HG02588 (cell line): ENCODE measurements around the gene SATB1.

ENCODE experiments used
- ATAC-seq: cut with Tn5 transposase; IDR thresholded peaks from one replicate; pipeline ENCODE4 v1.9.1; 2021; ENCODE audit warnings: mild to moderate bottlenecking, moderate library complexity; ENCODE audit not compliant: unreplicated experiment

The SATB1 gene

GRCh38 chr3:18402239-18402799 lies 22.8 kb downstream of the SATB1 start:
- ATAC-seq: no peak

GRCh38 chr3:18401300-18401961 lies 23.7 kb downstream of the SATB1 start:
- no peak for ATAC-seq

GRCh38 chr3:18398448-18398847 lies 26.7 kb downstream of the SATB1 start:
- ATAC-seq: no peak

- no peak for ATAC-seq
Measured at GRCh38 chr3:18396428-18396827, 28.7 kb downstream of the SATB1 start.

GRCh38 chr3:18394384-18394995 lies 30.6 kb downstream of the SATB1 start:
- no peak for ATAC-seq

GRCh38 chr3:18393906-18394305 lies 31.2 kb downstream of the SATB1 start:
- ATAC-seq: no peak

- ATAC-seq: no peak
Measured at GRCh38 chr3:18390024-18390660, 35.0 kb downstream of the SATB1 start.

GRCh38 chr3:18389108-18389733 lies 35.9 kb downstream of the SATB1 start:
- ATAC-seq: no peak

GRCh38 chr3:18386274-18386890 lies 38.8 kb downstream of the SATB1 start:
- ATAC-seq: no peak

GRCh38 chr3:18385706-18386105 lies 39.4 kb downstream of the SATB1 start:
- ATAC-seq: no peak

GRCh38 chr3:18382760-18383369 lies 42.3 kb downstream of the SATB1 start:
- no peak for ATAC-seq

GRCh38 chr3:18379647-18380046 lies 45.5 kb downstream of the SATB1 start:
- no peak for ATAC-seq

GRCh38 chr3:18378218-18378617 lies 46.9 kb downstream of the SATB1 start:
- ATAC-seq: no peak

- ATAC-seq: no peak
Measured at GRCh38 chr3:18376682-18377081, 48.5 kb downstream of the SATB1 start.

GRCh38 chr3:18372786-18373405 lies 52.2 kb downstream of the SATB1 start:
- ATAC-seq: no peak

GRCh38 chr3:18370672-18371071 lies 54.5 kb downstream of the SATB1 start:
- ATAC-seq: no peak

GRCh38 chr3:18369551-18370185 lies 55.5 kb downstream of the SATB1 start:
- no peak for ATAC-seq

GRCh38 chr3:18366258-18366657 lies 58.9 kb downstream of the SATB1 start:
- no peak for ATAC-seq

- no peak for ATAC-seq
Measured at GRCh38 chr3:18363338-18363737, 61.8 kb downstream of the SATB1 start.

GRCh38 chr3:18357747-18358146 lies 67.4 kb downstream of the SATB1 start:
- ATAC-seq: no peak
